ENCODE results near the gene CARHSP1.

CARHSP1 gene

DNA sequence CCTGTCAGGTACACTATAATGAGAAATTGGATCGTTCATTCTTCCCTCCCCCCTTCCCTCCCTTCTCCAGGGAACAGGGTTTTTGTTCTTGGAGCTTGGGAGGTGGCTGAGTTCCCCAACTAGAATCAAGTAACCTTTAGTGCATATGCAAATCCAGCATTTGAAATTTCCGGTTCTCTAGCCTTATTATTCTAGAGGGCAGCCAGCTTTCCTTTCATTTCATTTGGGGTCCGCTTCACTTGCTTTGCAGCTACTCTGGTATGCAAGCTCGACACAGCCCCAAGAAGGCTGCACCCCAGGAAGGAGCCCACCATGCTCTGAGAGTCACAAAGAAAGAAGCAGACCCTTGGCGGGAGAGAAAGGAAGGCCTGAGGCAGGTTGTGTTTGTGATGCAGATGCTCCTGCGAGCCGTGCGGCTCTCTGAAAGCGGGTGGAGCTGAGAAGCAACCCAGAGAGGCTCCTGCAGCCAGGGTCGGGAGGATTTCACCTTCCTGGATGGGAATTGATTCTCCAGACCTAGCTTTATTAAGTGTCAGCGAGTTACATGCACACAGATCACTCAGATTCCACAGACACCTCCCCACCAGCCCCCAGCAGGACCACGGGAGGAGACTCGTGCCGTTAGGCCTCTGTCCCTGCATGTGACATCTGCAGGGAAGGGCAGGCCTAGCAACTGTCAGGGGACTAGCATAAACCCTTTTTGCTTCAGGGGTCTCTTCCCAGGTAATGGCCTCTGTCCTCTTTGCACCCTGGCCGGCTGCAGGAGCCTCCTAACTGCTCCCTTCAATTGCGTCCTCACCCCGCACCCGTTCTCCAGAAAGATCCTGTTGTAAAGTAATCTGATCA, 36.7 kb downstream of the CARHSP1 start:
- H3K4me1 ChIP-seq = no peaks in the 10 kb centered on the region
- H3K9me3 ChIP-seq (ENCODE audit: control insufficient read depth, low read length) = no peaks in the 10 kb centered on the region
- H3K79me2 ChIP-seq = peaks cover 38% of the 10 kb centered on the region
- no peak overlapping the region for H3K4me3 ChIP-seq (ENCODE audit: low read depth, low read length)
- no peak overlapping the region for H2AFZ ChIP-seq
- TF ChIP-seq, protein P1, sequence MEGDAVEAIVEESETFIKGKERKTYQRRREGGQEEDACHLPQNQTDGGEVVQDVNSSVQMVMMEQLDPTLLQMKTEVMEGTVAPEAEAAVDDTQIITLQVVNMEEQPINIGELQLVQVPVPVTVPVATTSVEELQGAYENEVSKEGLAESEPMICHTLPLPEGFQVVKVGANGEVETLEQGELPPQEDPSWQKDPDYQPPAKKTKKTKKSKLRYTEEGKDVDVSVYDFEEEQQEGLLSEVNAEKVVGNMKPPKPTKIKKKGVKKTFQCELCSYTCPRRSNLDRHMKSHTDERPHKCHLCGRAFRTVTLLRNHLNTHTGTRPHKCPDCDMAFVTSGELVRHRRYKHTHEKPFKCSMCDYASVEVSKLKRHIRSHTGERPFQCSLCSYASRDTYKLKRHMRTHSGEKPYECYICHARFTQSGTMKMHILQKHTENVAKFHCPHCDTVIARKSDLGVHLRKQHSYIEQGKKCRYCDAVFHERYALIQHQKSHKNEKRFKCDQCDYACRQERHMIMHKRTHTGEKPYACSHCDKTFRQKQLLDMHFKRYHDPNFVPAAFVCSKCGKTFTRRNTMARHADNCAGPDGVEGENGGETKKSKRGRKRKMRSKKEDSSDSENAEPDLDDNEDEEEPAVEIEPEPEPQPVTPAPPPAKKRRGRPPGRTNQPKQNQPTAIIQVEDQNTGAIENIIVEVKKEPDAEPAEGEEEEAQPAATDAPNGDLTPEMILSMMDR (IDR thresholded peaks at IDR 0.05) = no peak
- H3K27ac ChIP-seq = no peak overlapping the region
- H3K36me3 ChIP-seq (ENCODE audit: control insufficient read depth, insufficient read depth, low read length) = no peaks in the 10 kb centered on the region
- H3K4me2 ChIP-seq (ENCODE audit: low read length) = no peak overlapping the region
- H3K27me3 ChIP-seq (ENCODE audit: control insufficient read depth, insufficient read depth, low read length) = no peaks in the 10 kb centered on the region
- no peak overlapping the region for H3K9ac ChIP-seq

GRCh38 chr16:8831450-8831849, 37.4 kb downstream of the CARHSP1 start:
- H3K4me1 ChIP-seq = no peaks in the 10 kb centered on the region
- no peak overlapping the region for H3K4me3 ChIP-seq (ENCODE audit: low read depth, low read length)
- TF ChIP-seq, protein P1 (IDR thresholded peaks at IDR 0.05) = no peak
- H3K79me2 ChIP-seq = peaks cover 38% of the 10 kb centered on the region
- H3K9me3 ChIP-seq (ENCODE audit: control insufficient read depth, low read length) = no peaks in the 10 kb centered on the region
- no peak overlapping the region for H3K9ac ChIP-seq
- H3K27ac ChIP-seq = no peak overlapping the region
- no peaks in the 10 kb centered on the region for H3K27me3 ChIP-seq (ENCODE audit: control insufficient read depth, insufficient read depth, low read length)
- H3K4me2 ChIP-seq (ENCODE audit: low read length) = no peak overlapping the region
- H3K36me3 ChIP-seq (ENCODE audit: control insufficient read depth, insufficient read depth, low read length) = no peaks in the 10 kb centered on the region
- H2AFZ ChIP-seq = no peak overlapping the region

- Histone ChIP-seq H3K27ac (no peak overlapping the region), H2AFZ (no peak overlapping the region), H3K9me3 (ENCODE audit: control insufficient read depth, low read length) (no peaks in the 10 kb centered on the region), H3K79me2 (peaks cover 38% of the 10 kb centered on the region), H3K4me1 (no peaks in the 10 kb centered on the region), H3K9ac (no peak overlapping the region), H3K4me2 (ENCODE audit: low read length) (no peak overlapping the region), H3K27me3 (ENCODE audit: control insufficient read depth, insufficient read depth, low read length) (no peaks in the 10 kb centered on the region), H3K36me3 (ENCODE audit: control insufficient read depth, insufficient read depth, low read length) (no peaks in the 10 kb centered on the region), H3K4me3 (ENCODE audit: low read depth, low read length) (no peak overlapping the region)
- TF ChIP-seq, protein P1 (IDR thresholded peaks at IDR 0.05) = no peak
Measured at GRCh38 chr16:8828541-8829165, 40.2 kb downstream of the CARHSP1 start.

DNA sequence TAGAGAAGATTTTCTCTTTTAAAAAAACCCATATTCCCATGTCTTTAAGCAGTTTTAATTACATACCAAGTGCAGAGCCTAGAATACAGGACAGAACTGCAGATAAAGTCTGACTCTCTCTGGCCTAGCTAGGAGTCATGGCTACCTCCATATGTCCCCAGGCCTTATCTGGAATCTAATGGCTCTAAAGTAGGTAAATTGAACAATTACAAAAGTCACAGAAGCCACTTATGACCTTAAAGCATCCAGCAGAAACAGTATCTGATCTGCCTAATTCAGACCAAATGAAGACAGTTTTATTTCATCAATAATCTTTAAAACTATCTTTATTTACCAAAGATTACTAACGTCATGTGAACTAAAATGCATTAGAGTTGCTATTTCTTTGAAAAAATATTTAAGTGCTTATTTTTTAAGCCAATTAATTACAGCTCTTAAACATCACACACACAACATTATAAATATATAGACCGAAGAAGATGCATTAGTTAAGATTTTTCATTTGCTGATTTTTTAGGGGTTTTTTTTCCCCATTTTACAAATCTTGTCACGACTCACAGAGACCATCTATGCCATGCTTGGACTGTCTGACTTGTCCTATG, 42.4 kb downstream of the CARHSP1 start:
- H3K9ac ChIP-seq = no peak overlapping the region
- H3K36me3 ChIP-seq (ENCODE audit: control insufficient read depth, insufficient read depth, low read length) = no peaks in the 10 kb centered on the region
- no peaks in the 10 kb centered on the region for H3K27me3 ChIP-seq (ENCODE audit: control insufficient read depth, insufficient read depth, low read length)
- TF ChIP-seq, protein P1 (IDR thresholded peaks at IDR 0.05) = no peak
- no peak overlapping the region for H3K4me3 ChIP-seq (ENCODE audit: low read depth, low read length)
- no peak overlapping the region for H2AFZ ChIP-seq
- no peak overlapping the region for H3K27ac ChIP-seq
- H3K4me1 ChIP-seq = no peaks in the 10 kb centered on the region
- H3K9me3 ChIP-seq (ENCODE audit: control insufficient read depth, low read length) = no peaks in the 10 kb centered on the region
- H3K79me2 ChIP-seq = peaks cover 24% of the 10 kb centered on the region
- H3K4me2 ChIP-seq (ENCODE audit: low read length) = no peak overlapping the region
